ENCODE data around the gene SHISAL2A. TPM values are rescaled to one million over a fixed set of nuclear protein-coding genes. Genes with fewer than 3 reads are reported as not detected.

SHISAL2A gene
- polyA plus RNA-seq, 1 donor (not counting 4 experiments of a cell fraction or from before 2014, with no cell fraction given) = 0.04 TPM

DNA sequence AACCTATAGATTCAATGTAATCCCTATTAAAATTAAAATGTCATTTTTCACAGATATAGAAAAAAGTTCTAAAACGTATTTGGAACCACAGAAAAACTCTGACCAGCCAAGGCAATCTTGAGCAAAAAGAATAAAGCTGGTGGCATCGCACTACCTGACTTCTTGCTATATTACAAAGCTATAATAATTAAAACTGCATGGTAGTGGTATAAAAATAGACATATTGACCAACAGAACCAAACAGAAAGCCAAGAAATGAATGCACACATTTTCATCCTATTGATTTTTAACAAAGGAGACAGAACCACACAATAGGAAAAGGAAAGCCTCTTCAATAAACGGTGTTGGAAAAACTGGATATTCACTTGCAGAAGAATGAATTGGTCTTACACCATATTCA is 9.2 kb upstream of the SHISAL2A start:
- dilution Hi-C loops (cut with MboI; ENCODE audit: extremely low pct_ligation_motif_present, low sequenced_read_pairs) = no loop called here
- no peak for FAIRE-seq
- H3K79me2 ChIP-seq (ENCODE audit: control insufficient read depth, insufficient read depth, low read length) = no peaks in the 10 kb centered on the region

DNA sequence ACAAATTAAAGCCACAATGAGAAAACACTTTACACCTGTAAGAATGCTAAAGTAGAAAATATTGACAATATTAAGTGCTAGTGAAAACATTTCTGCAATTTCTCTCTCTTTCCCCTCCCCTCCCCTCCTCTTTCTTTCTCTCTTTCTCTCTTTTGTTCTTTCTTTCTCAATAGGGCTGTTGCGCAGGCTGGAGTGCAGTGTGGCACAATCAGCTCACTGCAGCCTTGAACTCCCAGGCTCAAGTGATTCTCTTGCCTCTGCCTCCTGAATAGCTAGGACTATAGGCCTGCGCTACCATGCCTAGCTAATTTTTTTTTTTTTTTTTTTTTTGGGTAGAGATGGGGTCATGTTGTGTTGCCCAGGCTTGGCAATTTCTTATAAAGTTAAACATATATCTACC is 5.9 kb upstream of the SHISAL2A start:
- no peaks in the 10 kb centered on the region for H3K36me3 ChIP-seq (ENCODE audit: control insufficient read depth in 2 of 2, extremely low read depth in 1 of 2, insufficient read depth in 2 of 2, low read length in 2 of 2)
- no peak overlapping the region for H3K27ac ChIP-seq (ENCODE audit: control insufficient read depth, insufficient read depth, low read length)
- no peaks in the 10 kb centered on the region for H3K4me1 ChIP-seq (ENCODE audit: control insufficient read depth, extremely low read depth, insufficient read depth, low read length)
- no peak overlapping the region for H2AFZ ChIP-seq (ENCODE audit: control insufficient read depth, low read length)
- TF ChIP-seq CTCF (optimal IDR thresholded peaks at IDR 0.05 in 1 of 3, IDR thresholded peaks at IDR 0.05 in 1 of 3, conservative IDR thresholded peaks at IDR 0.05 in 1 of 3; ENCODE audit: extremely low read depth in 1 of 3, insufficient read depth in 2 of 3, low read length in 3 of 3) = no peak
- no peak for TF ChIP-seq EZH2 (IDR thresholded peaks at IDR 0.05; ENCODE audit: low read length)
- no peaks in the 10 kb centered on the region for H4K20me1 ChIP-seq (ENCODE audit: control insufficient read depth, extremely low read depth, insufficient read depth, low read length)
- H3K27me3 ChIP-seq (ENCODE audit: control insufficient read depth, extremely low read depth, insufficient read depth, low read length) = peaks cover 7% of the 10 kb centered on the region
- no peaks in the 10 kb centered on the region for H3K9me1 ChIP-seq (ENCODE audit: control insufficient read depth, extremely low read depth, insufficient read depth, low read length)
- H3K4me3 ChIP-seq (ENCODE audit: control insufficient read depth in 2 of 3, extremely low read depth in 1 of 3, insufficient read depth in 2 of 3, low read depth in 1 of 3, low read length in 3 of 3) = no peak overlapping the region
- no peak overlapping the region for H3K9ac ChIP-seq (ENCODE audit: control insufficient read depth, extremely low read depth, insufficient read depth, low read length)
- DNase-seq (ENCODE audit: low read depth, low spot score) = no peak
- H3K4me2 ChIP-seq (ENCODE audit: control insufficient read depth, extremely low read depth, insufficient read depth, low read depth, low read length) = no peak overlapping the region
- dilution Hi-C loops (cut with MboI; ENCODE audit: extremely low pct_ligation_motif_present, low sequenced_read_pairs) = no loop called here
- no peaks in the 10 kb centered on the region for H3K79me2 ChIP-seq (ENCODE audit: control insufficient read depth, insufficient read depth, low read length)
- H3K9me3 ChIP-seq (ENCODE audit: control insufficient read depth, low read depth, low read length) = no peaks in the 10 kb centered on the region
- FAIRE-seq = no peak

More for the DNA sequence above, 9.2 kb upstream of the SHISAL2A start:
- no peak overlapping the region for H3K4me3 ChIP-seq (ENCODE audit: control insufficient read depth in 2 of 3, extremely low read depth in 1 of 3, insufficient read depth in 2 of 3, low read depth in 1 of 3, low read length in 3 of 3)
- no peak overlapping the region for H3K27ac ChIP-seq (ENCODE audit: control insufficient read depth, insufficient read depth, low read length)
- H3K9ac ChIP-seq (ENCODE audit: control insufficient read depth, extremely low read depth, insufficient read depth, low read length) = no peak overlapping the region
- H2AFZ ChIP-seq (ENCODE audit: control insufficient read depth, low read length) = no peak overlapping the region
- DNase-seq (ENCODE audit: low read depth, low spot score) = no peak
- no peaks in the 10 kb centered on the region for H3K36me3 ChIP-seq (ENCODE audit: control insufficient read depth in 2 of 2, extremely low read depth in 1 of 2, insufficient read depth in 2 of 2, low read length in 2 of 2)
- TF ChIP-seq EZH2 (IDR thresholded peaks at IDR 0.05; ENCODE audit: low read length) (no peak), CTCF (optimal IDR thresholded peaks at IDR 0.05 in 1 of 3, IDR thresholded peaks at IDR 0.05 in 1 of 3, conservative IDR thresholded peaks at IDR 0.05 in 1 of 3; ENCODE audit: extremely low read depth in 1 of 3, insufficient read depth in 2 of 3, low read length in 3 of 3) (no peak)
- no peaks in the 10 kb centered on the region for H3K27me3 ChIP-seq (ENCODE audit: control insufficient read depth, extremely low read depth, insufficient read depth, low read length)
- no peaks in the 10 kb centered on the region for H4K20me1 ChIP-seq (ENCODE audit: control insufficient read depth, extremely low read depth, insufficient read depth, low read length)
- no peak overlapping the region for H3K4me2 ChIP-seq (ENCODE audit: control insufficient read depth, extremely low read depth, insufficient read depth, low read depth, low read length)
- no peaks in the 10 kb centered on the region for H3K9me1 ChIP-seq (ENCODE audit: control insufficient read depth, extremely low read depth, insufficient read depth, low read length)
- no peaks in the 10 kb centered on the region for H3K4me1 ChIP-seq (ENCODE audit: control insufficient read depth, extremely low read depth, insufficient read depth, low read length)
- H3K9me3 ChIP-seq (ENCODE audit: control insufficient read depth, low read depth, low read length) = no peaks in the 10 kb centered on the region
